Spleen (tissue), 7 donors: ENCODE results near the gene MFN2.

ENCODE experiments used
- CTCF ChIP-seq, 11 experiments: fragments of 200-600 bp in 7 of 11; fragments of 450-650 bp in 4 of 11; sonication (generic) in 4 of 11; IDR thresholded peaks in 8 of 11; conservative IDR thresholded peaks in 3 of 11; 1 replicate in 7 of 11; 2 replicates in 4 of 11; pipeline versions ENCODE4 v1.4.0 to v1.8.0; 2016 to 2021; ENCODE audit warnings: antibody characterized with exemption in 11 of 11, inconsistent platforms in 4 of 11, mild to moderate bottlenecking in 1 of 11
- POLR2A ChIP-seq, 3 donors: fragments of 450-650 bp; IDR thresholded peaks; one replicate each; pipeline ENCODE4 v1.5.1; 2017; ENCODE audit warnings: antibody characterized with exemption in 3 of 3, mild to moderate bottlenecking in 1 of 3
- donor health status: DM: no; HTN: no; CAD: no; lungs with moderate emphysema.
- donor health status: DM: no; HTN: no; CAD: no.
- donor health status: DM: no; HTN: no; CAD: no.

- TF ChIP-seq CTCF (IDR thresholded peaks at IDR 0.05 in 8 of 11, conservative IDR thresholded peaks at IDR 0.05 in 3 of 11) (no peak), POLR2A (IDR thresholded peaks at IDR 0.05) (no peak)
These were observed 380 bp downstream of the MFN2 start for GRCh38 chr1:11980676-11980972.
